HG02943 (cell line): ENCODE data around the gene TK2.

Source experiments
- ATAC-seq: cut with Tn5 transposase; IDR thresholded peaks from one replicate; pipeline ENCODE4 v1.9.1; 2021; ENCODE audit warnings: mild to moderate bottlenecking, low read depth, moderate library complexity; ENCODE audit not compliant: unreplicated experiment

Gene TK2

GRCh38 chr16:66547101-66547989 lies 2.6 kb downstream of the TK2 start:
- ATAC-seq: no peak

- no peak for ATAC-seq
Observed at GRCh38 chr16:66544016-66544757, 5.7 kb downstream of the TK2 start.

DNA sequence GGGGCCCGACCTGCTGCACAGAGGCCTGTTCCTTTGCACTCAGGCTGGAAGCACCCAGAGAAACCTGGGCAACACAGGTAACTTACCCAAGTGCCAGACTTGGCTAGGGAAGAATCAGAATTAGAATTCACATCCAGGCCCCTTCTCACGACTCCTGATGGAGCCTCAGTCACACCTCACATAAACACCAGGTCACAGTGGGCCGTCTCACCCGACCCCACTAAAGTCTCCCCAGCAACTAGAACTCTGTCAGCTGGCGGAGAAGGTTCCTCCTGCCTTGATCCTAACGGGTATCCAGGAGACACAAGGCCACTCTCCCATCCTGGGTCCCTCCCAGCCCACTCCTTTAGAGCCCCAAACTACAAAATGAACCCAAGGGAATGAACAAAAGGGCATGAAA lies 6.4 kb downstream of the TK2 start:
- ATAC-seq: no peak

DNA sequence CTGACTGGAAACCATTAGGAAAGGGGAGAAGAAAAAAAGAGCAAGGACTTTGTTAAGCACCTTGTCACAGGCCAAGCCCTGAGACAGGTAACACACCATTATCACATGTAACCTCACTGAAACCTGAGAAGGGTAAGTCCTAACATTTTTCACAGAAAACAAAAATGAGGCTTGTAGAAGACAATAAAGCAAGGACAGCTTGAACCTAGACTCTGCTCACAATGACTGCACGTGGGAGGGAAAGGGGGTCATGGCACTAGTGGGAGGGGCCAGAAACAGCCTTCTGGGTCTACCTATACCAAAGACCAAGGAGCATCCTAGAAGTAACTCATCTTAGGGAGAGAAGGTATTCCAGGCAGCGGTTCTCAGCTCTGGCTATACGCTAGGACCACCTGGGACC lies 7.5 kb downstream of the TK2 start:
- ATAC-seq: no peak

- no peak for ATAC-seq
Observed at GRCh38 chr16:66541388-66542355, 8.2 kb downstream of the TK2 start.

- ATAC-seq: no peak
Observed at GRCh38 chr16:66539623-66540469, 10.1 kb downstream of the TK2 start.

- ATAC-seq: no peak
Observed at GRCh38 chr16:66538910-66539309, 11.0 kb downstream of the TK2 start.

- ATAC-seq: no peak
Observed at GRCh38 chr16:66537236-66537635, 12.7 kb downstream of the TK2 start.

GRCh38 chr16:66536525-66536924 lies 13.4 kb downstream of the TK2 start:
- no peak for ATAC-seq

GRCh38 chr16:66534376-66534799 lies 15.5 kb downstream of the TK2 start:
- ATAC-seq: no peak

DNA sequence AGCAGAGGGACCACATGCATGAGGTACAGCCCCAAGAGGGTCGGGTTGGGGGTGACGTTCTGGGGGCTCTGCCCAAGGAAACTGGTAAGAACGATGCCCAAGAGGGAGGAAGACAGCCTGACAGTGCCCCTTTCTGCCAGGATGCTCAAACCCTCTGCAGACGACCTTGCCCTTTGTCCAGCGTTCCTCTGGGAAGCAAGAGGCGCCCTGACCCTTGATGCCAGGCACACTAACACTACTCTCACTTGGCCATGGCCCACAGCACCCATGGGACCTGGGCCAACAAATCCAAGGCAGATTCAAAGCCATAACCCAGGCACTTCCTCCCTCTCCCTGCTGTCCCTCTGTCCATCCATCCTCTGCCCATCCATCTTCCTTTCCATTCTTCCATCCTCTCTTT lies 20.4 kb downstream of the TK2 start:
- no peak for ATAC-seq

GRCh38 chr16:66528294-66528693 lies 21.6 kb downstream of the TK2 start:
- ATAC-seq: no peak

- ATAC-seq: no peak
Observed at GRCh38 chr16:66525396-66526180, 24.3 kb downstream of the TK2 start.

DNA sequence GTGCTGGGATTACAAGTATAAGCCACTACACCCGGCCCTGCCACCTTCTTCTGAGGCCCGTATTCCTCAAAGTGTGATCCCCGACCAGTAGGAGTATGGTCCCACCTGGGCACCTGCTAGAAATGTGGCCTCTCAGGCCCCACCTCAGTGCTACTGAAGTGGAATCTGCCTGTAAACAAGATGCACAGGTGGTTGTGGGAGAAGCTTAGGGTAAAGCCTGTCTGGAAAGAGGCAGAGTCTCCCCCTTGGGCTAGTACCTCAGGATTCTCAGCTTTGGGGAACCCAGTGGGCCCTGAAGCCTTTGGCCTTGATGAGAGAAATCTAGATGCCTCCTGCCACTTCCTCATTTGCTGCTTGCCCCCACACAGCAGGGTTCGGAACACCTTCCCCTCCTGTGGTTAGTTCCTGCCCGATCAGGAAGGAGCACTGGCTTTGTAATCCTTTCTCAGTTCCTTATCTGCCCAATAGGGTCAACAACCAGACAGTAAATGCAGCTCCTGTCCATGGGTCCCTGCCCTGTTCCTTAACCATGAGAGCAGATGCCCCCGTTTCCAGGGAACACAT lies 25.2 kb downstream of the TK2 start:
- ATAC-seq: peak; percentile 56

- peak; percentile 54 for ATAC-seq
Observed at GRCh38 chr16:66523861-66524354, 26.0 kb downstream of the TK2 start.

DNA sequence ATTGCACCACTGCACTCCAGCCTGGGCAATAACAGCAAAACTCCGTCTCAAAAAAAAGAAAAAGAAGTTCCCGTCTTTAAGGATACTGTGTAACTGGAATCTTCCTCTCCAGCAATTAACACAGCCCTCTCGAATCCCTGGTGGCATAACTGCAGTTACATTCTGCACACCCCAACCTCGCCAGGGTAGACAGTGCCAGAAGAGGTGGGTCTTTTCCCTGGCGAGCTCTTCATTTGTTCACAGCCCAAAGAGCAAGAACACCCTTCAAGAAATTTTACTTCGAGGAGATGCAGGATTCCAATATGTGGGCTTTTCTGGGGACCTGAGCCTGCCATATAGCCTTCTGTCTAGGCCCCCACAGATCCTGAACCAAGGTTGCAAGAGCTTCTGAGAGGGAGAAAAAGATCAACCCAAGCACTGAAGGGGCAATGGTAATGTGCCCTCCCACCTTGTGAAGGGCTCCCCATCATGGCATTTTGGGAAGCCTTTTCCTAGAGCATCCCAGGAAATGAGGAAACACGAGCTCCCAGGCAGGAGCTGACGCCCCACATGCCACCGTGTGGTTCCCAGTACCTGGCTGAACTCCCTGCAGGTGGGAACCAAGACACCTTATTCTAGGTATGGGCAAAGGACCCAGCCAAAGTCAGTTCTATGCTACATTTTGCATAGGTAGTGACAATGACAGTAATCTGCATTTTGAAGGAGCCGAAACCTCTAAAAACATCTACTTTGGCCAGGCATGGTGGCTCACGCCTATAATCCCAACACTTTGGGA lies 26.9 kb downstream of the TK2 start:
- ATAC-seq: no peak

DNA sequence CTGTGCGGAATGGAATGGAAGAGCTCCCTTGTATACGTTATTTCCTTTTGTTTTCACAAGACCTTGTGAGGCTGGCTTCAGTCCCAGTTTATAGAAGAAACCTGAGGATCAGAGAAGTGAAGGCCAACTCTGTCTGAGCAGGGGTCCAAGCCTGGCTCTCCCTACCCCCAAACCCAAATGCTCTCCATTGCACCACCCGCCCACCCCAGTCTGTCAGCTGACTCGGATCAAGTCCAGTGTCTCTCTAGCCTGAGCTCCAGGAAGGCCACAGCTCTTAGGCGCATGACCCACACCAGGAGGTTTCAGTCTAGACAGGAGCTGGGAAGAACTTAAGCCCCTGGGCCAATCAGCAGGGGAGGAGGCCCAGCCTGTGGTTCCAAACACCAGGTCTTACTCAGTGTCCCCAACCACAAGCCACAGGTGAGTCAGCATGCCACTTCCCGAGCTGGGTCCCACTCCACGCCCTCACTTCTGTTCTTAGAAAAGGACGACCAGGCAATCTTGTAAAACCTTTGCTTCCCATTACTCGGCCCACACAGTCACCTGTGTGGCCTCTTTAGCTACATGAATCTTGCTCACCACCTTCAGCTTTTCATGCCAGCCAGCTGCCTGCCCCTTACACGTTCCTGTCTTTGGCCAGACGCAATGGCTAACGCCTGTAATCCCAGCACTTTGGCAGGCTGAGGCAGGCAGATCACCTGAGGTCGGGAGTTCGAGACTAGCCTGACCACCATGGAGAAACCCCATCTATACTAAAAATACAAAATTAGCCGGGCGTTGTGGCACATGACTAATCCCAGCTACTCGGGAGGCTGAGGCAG lies 27.8 kb downstream of the TK2 start:
- ATAC-seq: no peak
